Kidney (tissue), 14 donors: ENCODE measurements around the gene MIPEP. TPM values are rescaled to one million over a fixed set of nuclear protein-coding genes. Genes with fewer than 3 reads are reported as not detected.

Experiments used
- DNase-seq, 5 donors: peaks; one replicate each; pipeline ENCODE4 v3.0.0-alpha.2; 2013 to 2020
- FAIRE-seq: peaks from 2 replicates; lab custom pipeline; 2012; peaks lifted over from hg19 to GRCh38; lab: Jason Lieb, UNC
- H3K27ac ChIP-seq, 2 donors: one replicate each; pipeline ENCODE4 v1.7.0; 2013; ENCODE audit warnings: low read depth in 2 of 2, low read length in 2 of 2, inconsistent platforms in 1 of 2
- H3K27me3 ChIP-seq: one replicate; pipeline ENCODE4 v1.7.1; 2013; ENCODE audit warnings: low read length, inconsistent platforms; ENCODE audit not compliant: control insufficient read depth, insufficient read depth
- H3K36me3 ChIP-seq, 3 donors: one replicate each; pipeline versions ENCODE4 v1.7.0 to v1.7.1; 2013; ENCODE audit warnings: low read length in 3 of 3, control low read depth in 1 of 3, inconsistent platforms in 1 of 3; ENCODE audit not compliant: insufficient read depth in 3 of 3, control insufficient read depth in 2 of 3
- H3K4me1 ChIP-seq, 3 donors: one replicate each; pipeline versions ENCODE4 v1.7.0 to v1.7.1; 2013; ENCODE audit warnings: low read length in 3 of 3, inconsistent platforms in 1 of 3, low read depth in 1 of 3; ENCODE audit not compliant: control insufficient read depth in 2 of 3, insufficient read depth in 2 of 3
- H3K4me3 ChIP-seq, 3 donors: one replicate each; pipeline versions ENCODE4 v1.7.0 to v1.8.1; 2013; ENCODE audit warnings: low read length in 3 of 3, control low read depth in 1 of 3, inconsistent platforms in 1 of 3
- H3K9ac ChIP-seq, 3 donors: one replicate each; pipeline versions ENCODE4 v1.7.0 to v1.7.1; 2013; ENCODE audit warnings: low read length in 3 of 3, control low read depth in 1 of 3, inconsistent platforms in 1 of 3
- H3K9me3 ChIP-seq, 3 donors: one replicate each; pipeline versions ENCODE4 v1.7.0 to v1.7.1; 2013; ENCODE audit warnings: low read length in 3 of 3, control low read depth in 1 of 3, inconsistent platforms in 1 of 3; ENCODE audit not compliant: control insufficient read depth in 2 of 3, insufficient read depth in 1 of 3
- CTCF ChIP-seq: IDR thresholded peaks from 3 replicates; pipeline ENCODE4 v1.5.1; 2012; ENCODE audit warnings: mild to moderate bottlenecking, moderate library complexity, borderline replicate concordance; ENCODE audit not compliant: insufficient read depth; ENCODE audit errors: extremely low read depth
- intact Hi-C: fragments of 100-400 bp; cut with DNase I; formaldehyde crosslinking; loops from one replicate; pipeline ENCODE4 v1.11.1; 2022
- polyA plus RNA-seq: library from polyadenylated mRNA; stranded (reverse); fragments of 350-450 nt; fragmentation: Illumina TruSeq; extraction: RNeasy Lipid Tissue Mini Kit (QIAGEN cat#74804); gene quantifications from one replicate; pipeline ENCODE4 v1.2.3, GENCODE V29; 2014; ENCODE audit warnings: low read depth, low replicate concordance; ENCODE audit not compliant: insufficient read depth
- total RNA-seq: library from RNA; stranded (reverse); fragmentation: NEBNext Ultra II Directional; extraction: Animal tissue kit (Norgen Biotek cat#: 25700); gene quantifications from one replicate; pipeline ENCODE4 v1.2.1, GENCODE V29; 2021
- donor health status: control.
- donor health status: control.
- donor health status: control.
- donor health status: control.
- donor health status: control.
- donor health status: DM: yes; HTN: yes; CAD: no.
- donor health status: Normal renal cell carcinoma (clear cell type).

Gene MIPEP
- total and polyA plus RNA-seq, 2 donors from 2014 or later: 29.1 to 46.8 TPM

GRCh38 chr13:23852351-23852750 is 36.8 kb downstream of the MIPEP start:
- intact Hi-C loops: no loop called here
- no peak for DNase-seq
- peaks cover 0 to 3% (median 0%) of the 10 kb centered on the region in 3 donors for H3K36me3 ChIP-seq
- no peak overlapping the region for H3K9ac ChIP-seq
- H3K9me3 ChIP-seq: no peaks in the 10 kb centered on the region
- H3K4me3 ChIP-seq: no peak overlapping the region
- no peaks in the 10 kb centered on the region for H3K27me3 ChIP-seq
- FAIRE-seq: no peak
- no peaks in the 10 kb centered on the region for H3K4me1 ChIP-seq
- no peak overlapping the region for H3K27ac ChIP-seq
- TF ChIP-seq CTCF: no peak

GRCh38 chr13:23851106-23851505 is 38.1 kb downstream of the MIPEP start:
- intact Hi-C loops: no loop called here
- no peaks in the 10 kb centered on the region for H3K27me3 ChIP-seq
- no peaks in the 10 kb centered on the region for H3K9me3 ChIP-seq
- no peak for TF ChIP-seq CTCF
- H3K27ac ChIP-seq: no peak overlapping the region
- peaks cover 0 to 3% (median 0%) of the 10 kb centered on the region in 3 donors for H3K36me3 ChIP-seq
- no peaks in the 10 kb centered on the region for H3K4me1 ChIP-seq
- DNase-seq (no peak), FAIRE-seq (no peak)
- no peak overlapping the region for H3K4me3 ChIP-seq
- H3K9ac ChIP-seq: no peak overlapping the region

- H3K27ac ChIP-seq: no peak overlapping the region
- H3K36me3 ChIP-seq: peaks cover 0 to 3% (median 0%) of the 10 kb centered on the region in 3 donors
- TF ChIP-seq CTCF: no peak
- H3K9me3 ChIP-seq: no peaks in the 10 kb centered on the region
- H3K27me3 ChIP-seq: no peaks in the 10 kb centered on the region
- no peak overlapping the region for H3K9ac ChIP-seq
- no peak for DNase-seq
- H3K4me3 ChIP-seq: no peak overlapping the region
- intact Hi-C loops: no loop called here
- no peak for FAIRE-seq
- no peaks in the 10 kb centered on the region for H3K4me1 ChIP-seq
Measured at GRCh38 chr13:23850134-23850533, 39.1 kb downstream of the MIPEP start.

GRCh38 chr13:23849670-23850069 is 39.5 kb downstream of the MIPEP start:
- H3K27ac ChIP-seq: no peak overlapping the region
- no peak overlapping the region for H3K9ac ChIP-seq
- no peaks in the 10 kb centered on the region for H3K27me3 ChIP-seq
- no peak for TF ChIP-seq CTCF
- no peaks in the 10 kb centered on the region for H3K9me3 ChIP-seq
- FAIRE-seq (no peak), DNase-seq (no peak)
- peaks cover 0 to 3% (median 0%) of the 10 kb centered on the region in 3 donors for H3K36me3 ChIP-seq
- H3K4me3 ChIP-seq: no peak overlapping the region
- H3K4me1 ChIP-seq: no peaks in the 10 kb centered on the region
- intact Hi-C loops: no loop called here
